Loucy (cell line): ENCODE measurements around the gene MGAT5.

Source experiments
- EZH2phosphoT487 ChIP-seq: fragments of 200-600 bp; IDR thresholded peaks from 2 replicates; pipeline ENCODE4 v1.6.1; 2018; ENCODE audit warnings: antibody characterized with exemption, mild to moderate bottlenecking, moderate library complexity, borderline replicate concordance
- TF ChIP-seq, protein P1 (sequence below): fragments of 200-600 bp; sonication (generic); conservative IDR thresholded peaks from 2 replicates; pipeline ENCODE4 v1.5.1; 2014; ENCODE audit warnings: mild to moderate bottlenecking, antibody characterized with exemption, low read length

- TF ChIP-seq, protein P1, sequence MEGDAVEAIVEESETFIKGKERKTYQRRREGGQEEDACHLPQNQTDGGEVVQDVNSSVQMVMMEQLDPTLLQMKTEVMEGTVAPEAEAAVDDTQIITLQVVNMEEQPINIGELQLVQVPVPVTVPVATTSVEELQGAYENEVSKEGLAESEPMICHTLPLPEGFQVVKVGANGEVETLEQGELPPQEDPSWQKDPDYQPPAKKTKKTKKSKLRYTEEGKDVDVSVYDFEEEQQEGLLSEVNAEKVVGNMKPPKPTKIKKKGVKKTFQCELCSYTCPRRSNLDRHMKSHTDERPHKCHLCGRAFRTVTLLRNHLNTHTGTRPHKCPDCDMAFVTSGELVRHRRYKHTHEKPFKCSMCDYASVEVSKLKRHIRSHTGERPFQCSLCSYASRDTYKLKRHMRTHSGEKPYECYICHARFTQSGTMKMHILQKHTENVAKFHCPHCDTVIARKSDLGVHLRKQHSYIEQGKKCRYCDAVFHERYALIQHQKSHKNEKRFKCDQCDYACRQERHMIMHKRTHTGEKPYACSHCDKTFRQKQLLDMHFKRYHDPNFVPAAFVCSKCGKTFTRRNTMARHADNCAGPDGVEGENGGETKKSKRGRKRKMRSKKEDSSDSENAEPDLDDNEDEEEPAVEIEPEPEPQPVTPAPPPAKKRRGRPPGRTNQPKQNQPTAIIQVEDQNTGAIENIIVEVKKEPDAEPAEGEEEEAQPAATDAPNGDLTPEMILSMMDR: no peak
- no peak for TF ChIP-seq EZH2phosphoT487
Measured at GRCh38 chr2:134449751-134450513, 196.1 kb downstream of the MGAT5 start.
